Parathyroid adenoma (tissue), 2 donors: ENCODE results near the gene APEH.

ENCODE experiments used
- H2AFZ ChIP-seq: fragments of 300-600 bp; sonication (generic); one replicate; pipeline ENCODE4 v1.7.0; 2017; ENCODE audit warnings: antibody characterized with exemption, mild to moderate bottlenecking
- H3K27ac ChIP-seq: fragments of 300-600 bp; sonication (generic); one replicate; pipeline ENCODE4 v1.7.0; 2017
- H3K27me3 ChIP-seq: fragments of 300-600 bp; sonication (generic); one replicate; pipeline ENCODE4 v1.7.0; 2017; ENCODE audit warnings: low read length; ENCODE audit not compliant: control insufficient read depth, insufficient read depth
- H3K36me3 ChIP-seq: fragments of 300-600 bp; sonication (generic); one replicate; pipeline ENCODE4 v1.7.0; 2017; ENCODE audit warnings: low read length; ENCODE audit not compliant: control insufficient read depth, insufficient read depth
- H3K4me1 ChIP-seq: fragments of 300-600 bp; sonication (generic); one replicate; pipeline ENCODE4 v1.7.0; 2017; ENCODE audit warnings: control low read depth
- H3K4me2 ChIP-seq: fragments of 300-600 bp; sonication (generic); one replicate; pipeline ENCODE4 v1.7.0; 2017; ENCODE audit warnings: low read length
- H3K4me3 ChIP-seq: fragments of 300-600 bp; sonication (generic); one replicate; pipeline ENCODE4 v1.7.0; 2017; ENCODE audit warnings: low read depth, low read length
- H3K79me2 ChIP-seq: fragments of 300-600 bp; sonication (generic); one replicate; pipeline ENCODE4 v1.7.0; 2017; ENCODE audit warnings: control low read depth
- H3K9ac ChIP-seq: fragments of 300-600 bp; sonication (generic); one replicate; pipeline ENCODE4 v1.7.0; 2017; ENCODE audit warnings: mild to moderate bottlenecking
- H3K9me3 ChIP-seq: fragments of 300-600 bp; sonication (generic); one replicate; pipeline ENCODE4 v1.7.0; 2017; ENCODE audit warnings: low read length; ENCODE audit not compliant: control insufficient read depth
- CTCF ChIP-seq: fragments of 300-600 bp; sonication (generic); IDR thresholded peaks from one replicate; pipeline ENCODE4 v1.7.0; 2017; ENCODE audit warnings: antibody characterized with exemption, mild to moderate bottlenecking
- donor health status: primary hyperparathyroidism.

The APEH gene

GRCh38 chr3:49663831-49664230 lies 10.3 kb upstream of the APEH start:
- no peak overlapping the region for H3K4me2 ChIP-seq
- no peak overlapping the region for H3K9ac ChIP-seq
- no peak overlapping the region for H2AFZ ChIP-seq
- no peak overlapping the region for H3K4me3 ChIP-seq
- no peaks in the 10 kb centered on the region for H3K4me1 ChIP-seq
- H3K27me3 ChIP-seq: no peaks in the 10 kb centered on the region
- peaks cover 7% of the 10 kb centered on the region for H3K79me2 ChIP-seq
- no peaks in the 10 kb centered on the region for H3K9me3 ChIP-seq
- H3K27ac ChIP-seq: no peak overlapping the region
- H3K36me3 ChIP-seq: no peaks in the 10 kb centered on the region
- TF ChIP-seq CTCF: no peak

GRCh38 chr3:49664300-49664699 lies 9.9 kb upstream of the APEH start:
- Histone ChIP-seq H3K4me2 (no peak overlapping the region), H3K27me3 (no peaks in the 10 kb centered on the region)
- TF ChIP-seq CTCF: no peak

GRCh38 chr3:49665822-49666519 lies 8.2 kb upstream of the APEH start:
- no peak for TF ChIP-seq CTCF

More at GRCh38 chr3:49664300-49664699, 9.9 kb upstream of the APEH start:
- Histone ChIP-seq H3K79me2 (peaks cover 7% of the 10 kb centered on the region), H3K4me1 (no peaks in the 10 kb centered on the region), H3K27ac (no peak overlapping the region), H3K9me3 (no peaks in the 10 kb centered on the region), H2AFZ (no peak overlapping the region), H3K9ac (no peak overlapping the region), H3K4me3 (no peak overlapping the region), H3K36me3 (no peaks in the 10 kb centered on the region)

GRCh38 chr3:49666592-49666991 lies 7.6 kb upstream of the APEH start:
- no peaks in the 10 kb centered on the region for H3K9me3 ChIP-seq
- H3K27me3 ChIP-seq: no peaks in the 10 kb centered on the region
- H3K4me1 ChIP-seq: peaks cover 4% of the 10 kb centered on the region
- no peak overlapping the region for H2AFZ ChIP-seq
- H3K79me2 ChIP-seq: peaks cover 7% of the 10 kb centered on the region
- no peak overlapping the region for H3K9ac ChIP-seq
- no peak for TF ChIP-seq CTCF
- no peaks in the 10 kb centered on the region for H3K36me3 ChIP-seq
- H3K27ac ChIP-seq: no peak overlapping the region
- H3K4me3 ChIP-seq: no peak overlapping the region
- H3K4me2 ChIP-seq: no peak overlapping the region

More at GRCh38 chr3:49665822-49666519, 8.2 kb upstream of the APEH start:
- H3K79me2 ChIP-seq: peaks cover 7% of the 10 kb centered on the region
- no peak overlapping the region for H3K4me3 ChIP-seq
- H2AFZ ChIP-seq: no peak overlapping the region
- H3K9ac ChIP-seq: no peak overlapping the region
- H3K9me3 ChIP-seq: no peaks in the 10 kb centered on the region
- H3K27me3 ChIP-seq: no peaks in the 10 kb centered on the region
- H3K4me2 ChIP-seq: no peak overlapping the region
- H3K36me3 ChIP-seq: no peaks in the 10 kb centered on the region
- no peaks in the 10 kb centered on the region for H3K4me1 ChIP-seq
- no peak overlapping the region for H3K27ac ChIP-seq
